ENCODE measurements around the gene URI1.

GRCh38 chr19:30046522-30046921, 104.5 kb downstream of the URI1 start:
- no peak for TF ChIP-seq EP300 (IDR thresholded peaks at IDR 0.05; ENCODE audit: borderline replicate concordance in 1 of 2, low read depth in 1 of 2, low read length in 1 of 2)
- TF ChIP-seq CTCF (IDR thresholded peaks at IDR 0.05): peak; percentile 47; the same call in 1 of the 2 replicates
- TF ChIP-seq REST (IDR thresholded peaks at IDR 0.05; ENCODE audit: low read depth, low read length): no peak
- TF ChIP-seq EZH2phosphoT487 (IDR thresholded peaks at IDR 0.05; ENCODE audit: borderline replicate concordance, low read depth): no peak
- no peak for TF ChIP-seq TAF1 (IDR thresholded peaks at IDR 0.05; ENCODE audit: borderline replicate concordance, low read depth, low read length)
- no peak for TF ChIP-seq RFX5 (IDR thresholded peaks at IDR 0.05; ENCODE audit: low read length)
- no peak for TF ChIP-seq MAX (IDR thresholded peaks at IDR 0.05; ENCODE audit: low read depth)
- no peak for TF ChIP-seq TEAD4 (IDR thresholded peaks at IDR 0.05; ENCODE audit: borderline replicate concordance, insufficient read depth)
- no peak for TF ChIP-seq USF2 (IDR thresholded peaks at IDR 0.05; ENCODE audit: borderline replicate concordance, low read depth, low read length)
- TF ChIP-seq MXI1 (IDR thresholded peaks at IDR 0.05; ENCODE audit: low read depth, low read length): no peak
- no peak for TF ChIP-seq RXRA (IDR thresholded peaks at IDR 0.05; ENCODE audit: borderline replicate concordance, low read depth)

Data from SK-N-SH (cell line).